Activated CD8-positive, alpha-beta memory T cell treated with anti-CD3 and anti-CD28 coated beads, Interleukin-2, amount 50 U/mL, for 1 hour (primary cell): Measurements from ENCODE around the gene DDIT3.

ENCODE experiments used
- DNase-seq: peaks from one replicate; pipeline ENCODE4 v3.0.0-alpha.2; 2020; ENCODE audit errors: extremely low read depth

DDIT3 gene

DNA sequence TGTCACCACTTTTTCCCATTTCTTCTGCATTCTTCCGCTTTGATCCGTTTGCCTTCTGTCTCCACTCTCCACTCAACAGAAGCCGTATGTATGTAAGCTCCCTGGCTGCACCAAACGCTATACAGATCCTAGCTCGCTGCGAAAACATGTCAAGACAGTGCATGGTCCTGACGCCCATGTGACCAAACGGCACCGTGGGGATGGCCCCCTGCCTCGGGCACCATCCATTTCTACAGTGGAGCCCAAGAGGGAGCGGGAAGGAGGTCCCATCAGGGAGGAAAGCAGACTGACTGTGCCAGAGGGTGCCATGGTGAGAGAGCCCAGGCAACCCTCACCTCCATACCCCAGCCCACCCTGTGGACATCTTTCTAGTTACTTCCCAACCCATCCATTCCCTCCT, 52.4 kb downstream of the DDIT3 start:
- DNase-seq: no peak

DNA sequence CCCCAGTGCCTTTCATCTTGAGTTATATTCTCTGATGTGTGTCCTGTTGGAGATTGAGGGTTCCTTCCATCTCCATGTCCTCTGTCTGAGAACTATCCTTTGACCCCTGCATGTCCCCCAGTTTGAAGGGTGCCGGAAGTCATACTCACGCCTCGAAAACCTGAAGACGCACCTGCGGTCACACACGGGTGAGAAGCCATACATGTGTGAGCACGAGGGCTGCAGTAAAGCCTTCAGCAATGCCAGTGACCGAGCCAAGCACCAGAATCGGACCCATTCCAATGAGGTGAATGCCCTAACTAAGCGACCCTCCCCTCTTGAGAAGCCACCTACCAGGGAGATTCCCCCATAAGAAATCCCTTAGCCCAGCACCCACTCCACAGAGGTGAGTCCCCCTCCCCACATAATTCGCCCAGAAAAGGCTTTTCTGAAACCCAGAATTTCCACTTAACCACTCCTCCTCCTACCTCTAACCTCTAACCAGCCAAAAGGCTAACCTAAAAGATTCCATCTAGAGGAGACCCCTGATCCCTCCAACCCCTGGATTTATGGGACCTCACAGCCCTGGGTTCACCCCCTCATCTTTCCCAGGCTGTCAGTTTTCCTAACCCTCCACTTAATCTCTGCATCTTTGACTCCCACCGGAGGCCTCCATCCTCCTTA, 53.0 kb downstream of the DDIT3 start:
- DNase-seq: no peak
